Islet of Langerhans (tissue), 1 donor: ENCODE measurements around the gene RAD51B.
A peak's percentile ranks its signal among the peaks of the same experiment; 100 is the strongest.
"Not testable (repeated sequence)": the region's sequence is repeated elsewhere in the genome, so short reads cannot be mapped to it uniquely, and the experiment has no call there.

ENCODE experiments used
- FAIRE-seq: peaks from one replicate; lab custom pipeline; 2011; peaks lifted over from hg19 to GRCh38; lab: Jason Lieb, UNC

The RAD51B gene

GRCh38 chr14:68027276-68027675 is 207.7 kb downstream of the RAD51B start:
- no peak for FAIRE-seq

- no peak for FAIRE-seq
Observed at GRCh38 chr14:68028075-68028474, 208.5 kb downstream of the RAD51B start.

DNA sequence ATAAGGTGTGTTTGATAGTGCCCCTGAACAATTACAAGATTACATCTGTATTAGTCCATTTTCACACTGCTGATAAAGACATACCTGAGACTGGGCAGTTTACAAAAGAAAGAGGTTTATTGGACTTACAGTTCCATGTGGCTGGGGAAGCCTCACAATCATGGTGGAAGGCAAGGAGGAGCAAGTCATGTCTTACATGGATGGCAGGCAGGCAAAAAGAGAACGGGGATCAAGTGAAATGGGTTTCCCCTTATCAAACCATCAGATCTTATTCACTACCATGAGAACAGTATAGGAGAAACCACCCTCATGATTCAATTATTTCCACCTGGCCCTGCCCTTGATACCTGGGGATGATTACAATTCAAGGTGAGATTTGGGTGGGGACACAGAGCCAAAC is 211.4 kb downstream of the RAD51B start:
- FAIRE-seq = not testable (repeated sequence)

GRCh38 chr14:68032154-68032553 is 212.6 kb downstream of the RAD51B start:
- no peak for FAIRE-seq

GRCh38 chr14:68033336-68033932 is 213.9 kb downstream of the RAD51B start:
- no peak for FAIRE-seq

- FAIRE-seq = peak; percentile 13
Observed at GRCh38 chr14:68034896-68035295, 215.3 kb downstream of the RAD51B start.

DNA sequence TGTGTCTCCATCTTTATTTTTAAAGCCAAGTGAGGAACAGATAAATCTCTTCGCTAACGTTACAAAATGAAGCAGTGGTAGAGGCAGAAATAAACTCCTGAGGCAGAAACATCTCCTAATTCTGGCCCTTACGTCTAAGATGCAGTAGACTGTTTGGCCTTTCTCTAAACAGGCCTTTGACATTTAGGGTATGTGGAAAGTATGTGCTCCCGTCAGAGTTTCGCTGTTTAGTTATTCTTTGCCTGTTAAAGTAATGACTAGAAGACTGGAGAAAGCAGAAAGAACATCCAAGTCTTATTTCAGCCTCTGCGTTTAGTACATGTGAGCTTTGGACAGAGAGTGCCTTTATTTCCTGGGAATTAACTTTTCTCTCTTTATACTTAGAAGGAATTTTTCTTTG is 216.6 kb downstream of the RAD51B start:
- no peak for FAIRE-seq

GRCh38 chr14:68039593-68039992 is 220.0 kb downstream of the RAD51B start:
- no peak for FAIRE-seq

- no peak for FAIRE-seq
Observed at GRCh38 chr14:68040633-68041369, 221.2 kb downstream of the RAD51B start.

DNA sequence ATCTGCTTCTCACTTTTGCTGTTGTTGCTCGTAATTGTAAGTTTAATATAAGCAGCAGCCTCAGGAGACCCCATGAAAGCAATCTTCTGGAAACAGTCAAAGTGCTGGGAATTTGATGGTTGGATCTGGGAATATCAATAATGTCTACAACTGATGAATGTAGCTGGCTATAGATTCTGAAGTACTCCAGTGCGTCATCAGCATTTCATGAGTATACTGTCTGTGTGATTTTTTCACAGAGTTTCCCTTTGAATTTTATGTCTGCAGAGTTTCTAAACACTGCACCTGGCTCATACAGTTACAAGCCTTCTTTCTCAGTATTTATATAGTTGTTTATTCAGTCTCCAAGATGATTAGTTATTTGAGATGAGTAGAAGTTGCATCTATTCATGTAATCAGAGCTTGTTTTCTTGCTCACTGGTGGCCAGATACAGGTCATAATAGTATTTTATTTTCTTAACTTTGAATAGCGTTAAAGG is 222.3 kb downstream of the RAD51B start:
- FAIRE-seq = no peak

GRCh38 chr14:68042586-68043210 is 223.1 kb downstream of the RAD51B start:
- FAIRE-seq = no peak

- no peak for FAIRE-seq
Observed at GRCh38 chr14:68043752-68044151, 224.2 kb downstream of the RAD51B start.

- no peak for FAIRE-seq
Observed at GRCh38 chr14:68047906-68048305, 228.3 kb downstream of the RAD51B start.

DNA sequence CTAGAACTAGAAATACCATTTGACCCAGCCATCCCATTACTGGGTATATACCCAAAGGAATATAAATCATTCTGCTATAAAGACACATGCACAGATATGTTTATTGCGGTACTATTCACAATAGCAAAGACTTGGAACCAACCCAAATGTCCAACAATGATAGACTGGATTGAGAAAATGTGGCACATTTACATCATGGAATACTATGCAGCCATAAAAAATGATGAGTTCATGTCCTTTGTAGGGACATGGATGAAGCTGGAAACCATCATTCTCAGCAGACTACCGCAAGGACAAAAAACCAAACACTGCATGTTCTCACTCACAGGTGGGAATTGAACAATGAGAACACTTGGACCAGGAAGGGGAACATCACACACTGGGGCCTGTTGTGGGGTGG is 229.2 kb downstream of the RAD51B start:
- not testable (repeated sequence) for FAIRE-seq

GRCh38 chr14:68050177-68050576 is 230.6 kb downstream of the RAD51B start:
- no peak for FAIRE-seq

DNA sequence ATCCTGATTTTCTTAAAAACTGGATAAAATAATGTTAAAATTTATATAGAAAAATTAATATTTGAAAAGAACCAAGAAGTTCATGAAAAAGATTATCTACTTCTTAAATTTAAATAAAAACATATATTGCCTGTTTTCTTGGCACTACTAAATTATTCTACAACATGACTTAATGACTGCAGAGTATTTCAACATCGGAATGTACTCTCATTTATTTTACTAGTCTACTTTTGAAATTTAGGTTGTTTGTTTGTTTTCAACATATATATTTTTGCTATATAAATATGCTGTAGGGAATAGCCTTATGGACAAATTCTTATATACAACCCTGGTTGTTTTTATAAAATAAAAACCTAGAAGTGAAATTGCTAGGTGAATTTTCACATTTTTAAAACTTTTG is 231.6 kb downstream of the RAD51B start:
- no peak for FAIRE-seq

DNA sequence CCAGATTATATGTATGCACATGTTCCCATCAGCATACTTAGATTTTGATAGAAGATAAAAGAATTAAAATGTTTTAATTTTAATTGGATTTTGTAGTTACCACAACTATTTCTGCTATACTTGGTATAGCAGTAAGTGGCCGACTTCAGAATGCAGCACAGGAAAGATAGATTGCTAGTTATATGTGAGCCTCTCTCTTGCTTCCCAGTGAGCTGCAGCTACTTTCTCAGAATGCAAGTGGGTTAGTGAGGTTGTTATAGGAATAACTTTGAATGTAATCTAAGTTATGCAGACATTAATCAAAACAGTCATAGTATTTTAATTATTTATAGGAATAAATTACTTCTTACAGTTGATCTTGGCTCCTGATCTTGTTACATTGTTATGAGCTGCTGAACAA is 240.6 kb downstream of the RAD51B start:
- FAIRE-seq = no peak

DNA sequence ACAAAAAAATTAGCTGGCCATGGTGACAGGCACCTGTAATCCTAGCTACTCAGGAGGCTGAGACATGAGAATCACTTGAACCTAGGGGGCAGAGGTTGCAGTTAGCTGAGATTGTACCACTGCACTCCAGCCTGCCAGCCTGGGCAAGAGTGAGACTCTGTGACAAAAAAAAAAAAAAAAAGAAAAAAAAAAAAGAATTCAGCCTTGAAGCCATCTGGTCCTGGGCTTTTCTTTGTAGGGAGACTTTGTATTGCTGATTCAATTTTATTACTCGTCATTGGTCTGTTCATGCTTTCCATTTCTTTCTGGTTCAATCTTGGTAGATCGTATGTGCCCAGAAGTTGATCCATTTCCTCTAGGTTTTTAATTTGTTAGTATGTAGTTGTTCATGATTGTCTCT is 243.1 kb downstream of the RAD51B start:
- FAIRE-seq = no peak

- FAIRE-seq = no peak
Observed at GRCh38 chr14:68065322-68065721, 245.7 kb downstream of the RAD51B start.

- FAIRE-seq = no peak
Observed at GRCh38 chr14:68074765-68075381, 255.3 kb downstream of the RAD51B start.

DNA sequence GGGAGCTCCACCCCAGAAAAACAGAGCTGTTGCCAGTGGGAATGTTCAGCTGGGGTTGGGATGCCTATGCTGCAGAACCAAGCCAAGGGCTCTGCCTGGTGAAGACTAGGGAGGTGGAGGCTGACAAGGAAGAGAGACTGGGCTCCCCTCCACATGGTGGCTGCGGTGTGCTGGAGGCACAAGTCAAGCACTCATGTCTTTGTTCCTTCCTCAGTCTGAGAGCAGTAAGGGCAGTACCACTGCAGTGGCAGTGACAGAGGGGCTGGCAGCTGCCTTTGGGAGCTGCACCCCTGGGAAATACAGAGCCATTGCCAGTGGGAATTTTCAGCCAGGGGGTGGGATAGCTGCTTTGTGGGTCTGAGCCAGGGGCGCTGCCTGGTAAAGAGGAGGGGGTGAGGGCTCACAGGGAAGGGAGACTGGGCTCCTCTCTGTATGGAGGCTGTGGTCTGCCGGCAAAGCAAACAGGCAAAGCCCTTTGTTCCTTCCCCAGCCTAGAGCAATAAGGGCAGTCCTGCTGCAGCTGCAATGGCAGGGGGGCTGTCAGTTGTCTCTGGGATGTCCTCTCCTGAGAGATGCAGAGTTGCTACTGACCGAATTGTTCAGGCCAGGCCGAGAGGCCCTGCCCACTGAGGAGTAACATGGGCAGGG is 255.9 kb downstream of the RAD51B start:
- no peak for FAIRE-seq

DNA sequence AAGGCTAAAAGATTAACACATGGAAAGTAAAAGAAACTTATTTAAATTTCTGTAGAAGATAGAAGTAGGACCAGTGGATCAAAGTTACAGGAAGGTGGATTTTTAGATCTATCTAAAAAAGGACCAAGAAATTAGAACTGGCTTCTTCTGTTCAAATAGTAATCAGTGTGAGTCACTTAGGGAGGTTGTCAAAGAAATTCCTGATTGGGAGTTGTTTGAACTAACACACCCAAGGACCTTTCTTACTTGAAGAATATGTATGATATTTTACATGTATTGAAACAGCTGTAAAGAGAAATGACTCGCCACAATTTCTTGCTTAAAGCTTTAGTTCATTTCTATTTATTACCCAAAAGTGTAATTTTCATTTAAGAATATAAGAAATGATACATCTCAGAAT is 256.9 kb downstream of the RAD51B start:
- peak; percentile 24 for FAIRE-seq
